ENCODE results near the gene NLRP8.
"Not testable (repeated sequence)": the region's sequence is repeated elsewhere in the genome, so short reads cannot be mapped to it uniquely, and the experiment has no call there.

NLRP8 gene

GRCh38 chr19:55930996-55931515 is 16.6 kb upstream of the NLRP8 start:
- no peak overlapping the region for H3K9ac ChIP-seq (ENCODE audit: low read length)
- H3K27me3 ChIP-seq (ENCODE audit: control insufficient read depth, insufficient read depth, low read length) = no peaks in the 10 kb centered on the region
- H3K27ac ChIP-seq (ENCODE audit: low read depth, low read length) = no peak overlapping the region
- no peak overlapping the region for H3K4me3 ChIP-seq (ENCODE audit: low read length)
- H3K4me1 ChIP-seq (ENCODE audit: control insufficient read depth, insufficient read depth, low read length) = no peaks in the 10 kb centered on the region
- no peaks in the 10 kb centered on the region for H3K36me3 ChIP-seq (ENCODE audit: control insufficient read depth, insufficient read depth, low read length)

- Histone ChIP-seq H3K4me1 (ENCODE audit: control insufficient read depth, insufficient read depth, low read length) (no peaks in the 10 kb centered on the region), H3K36me3 (ENCODE audit: control insufficient read depth, insufficient read depth, low read length) (no peaks in the 10 kb centered on the region), H3K27me3 (ENCODE audit: control insufficient read depth, insufficient read depth, low read length) (no peaks in the 10 kb centered on the region), H3K27ac (ENCODE audit: low read depth, low read length) (no peak within 1 kb of the TSS), H3K9ac (ENCODE audit: low read length) (no peak within 1 kb of the TSS), H3K4me3 (ENCODE audit: low read length) (no peak within 1 kb of the TSS)
Observed at GRCh38 chr19:55931936-55932386, 15.7 kb upstream of the NLRP8 start, which contains the start of gene NLRP13. NLRP13 (minus strand) TSS chr19:55932336; CDS start chr19:55932311, 25 bp downstream.

GRCh38 chr19:55935206-55935605 is 12.4 kb upstream of the NLRP8 start:
- H3K4me3 ChIP-seq (ENCODE audit: low read length) = no peak overlapping the region
- no peaks in the 10 kb centered on the region for H3K27me3 ChIP-seq (ENCODE audit: control insufficient read depth, insufficient read depth, low read length)
- no peaks in the 10 kb centered on the region for H3K4me1 ChIP-seq (ENCODE audit: control insufficient read depth, insufficient read depth, low read length)
- H3K36me3 ChIP-seq (ENCODE audit: control insufficient read depth, insufficient read depth, low read length) = no peaks in the 10 kb centered on the region
- no peak overlapping the region for H3K9ac ChIP-seq (ENCODE audit: low read length)
- H3K27ac ChIP-seq (ENCODE audit: low read depth, low read length) = no peak overlapping the region

GRCh38 chr19:55939206-55939605 is 8.4 kb upstream of the NLRP8 start:
- no peak overlapping the region for H3K27ac ChIP-seq (ENCODE audit: low read depth, low read length)

GRCh38 chr19:55940306-55940705 is 7.3 kb upstream of the NLRP8 start:
- Histone ChIP-seq H3K4me1 (ENCODE audit: control insufficient read depth, insufficient read depth, low read length) (no peaks in the 10 kb centered on the region), H3K9ac (ENCODE audit: low read length) (no peak overlapping the region), H3K27me3 (ENCODE audit: control insufficient read depth, insufficient read depth, low read length) (no peaks in the 10 kb centered on the region), H3K4me3 (ENCODE audit: low read length) (no peak overlapping the region), H3K27ac (ENCODE audit: low read depth, low read length) (no peak overlapping the region), H3K36me3 (ENCODE audit: control insufficient read depth, insufficient read depth, low read length) (no peaks in the 10 kb centered on the region)

More at GRCh38 chr19:55939206-55939605, 8.4 kb upstream of the NLRP8 start:
- Histone ChIP-seq H3K36me3 (ENCODE audit: control insufficient read depth, insufficient read depth, low read length) (no peaks in the 10 kb centered on the region), H3K4me3 (ENCODE audit: low read length) (no peak overlapping the region), H3K4me1 (ENCODE audit: control insufficient read depth, insufficient read depth, low read length) (no peaks in the 10 kb centered on the region), H3K27me3 (ENCODE audit: control insufficient read depth, insufficient read depth, low read length) (no peaks in the 10 kb centered on the region), H3K9ac (ENCODE audit: low read length) (no peak overlapping the region)

- H3K27ac ChIP-seq (ENCODE audit: low read depth, low read length); H3K9ac ChIP-seq (ENCODE audit: low read length); H3K4me1 ChIP-seq (ENCODE audit: control insufficient read depth, insufficient read depth, low read length); H3K36me3 ChIP-seq (ENCODE audit: control insufficient read depth, insufficient read depth, low read length); H3K4me3 ChIP-seq (ENCODE audit: low read length); H3K27me3 ChIP-seq (ENCODE audit: control insufficient read depth, insufficient read depth, low read length): not testable (repeated sequence)
Observed at GRCh38 chr19:55950566-55950965, 2.9 kb downstream of the NLRP8 start.

GRCh38 chr19:55956431-55956830 is 8.8 kb downstream of the NLRP8 start:
- no peak overlapping the region for H3K27ac ChIP-seq (ENCODE audit: low read depth, low read length)
- H3K9ac ChIP-seq (ENCODE audit: low read length) = no peak overlapping the region
- no peak overlapping the region for H3K4me3 ChIP-seq (ENCODE audit: low read length)
- H3K27me3 ChIP-seq (ENCODE audit: control insufficient read depth, insufficient read depth, low read length) = no peaks in the 10 kb centered on the region
- no peaks in the 10 kb centered on the region for H3K36me3 ChIP-seq (ENCODE audit: control insufficient read depth, insufficient read depth, low read length)
- H3K4me1 ChIP-seq (ENCODE audit: control insufficient read depth, insufficient read depth, low read length) = no peaks in the 10 kb centered on the region

GRCh38 chr19:55958356-55958755 is 10.7 kb downstream of the NLRP8 start:
- Histone ChIP-seq H3K36me3 (ENCODE audit: control insufficient read depth, insufficient read depth, low read length) (no peaks in the 10 kb centered on the region), H3K9ac (ENCODE audit: low read length) (no peak overlapping the region), H3K27me3 (ENCODE audit: control insufficient read depth, insufficient read depth, low read length) (no peaks in the 10 kb centered on the region), H3K4me1 (ENCODE audit: control insufficient read depth, insufficient read depth, low read length) (no peaks in the 10 kb centered on the region), H3K4me3 (ENCODE audit: low read length) (no peak overlapping the region), H3K27ac (ENCODE audit: low read depth, low read length) (no peak overlapping the region)

- Histone ChIP-seq H3K9ac (ENCODE audit: low read length) (no peak overlapping the region), H3K36me3 (ENCODE audit: control insufficient read depth, insufficient read depth, low read length) (no peaks in the 10 kb centered on the region), H3K27me3 (ENCODE audit: control insufficient read depth, insufficient read depth, low read length) (no peaks in the 10 kb centered on the region), H3K27ac (ENCODE audit: low read depth, low read length) (no peak overlapping the region), H3K4me1 (ENCODE audit: control insufficient read depth, insufficient read depth, low read length) (no peaks in the 10 kb centered on the region), H3K4me3 (ENCODE audit: low read length) (no peak overlapping the region)
Observed at GRCh38 chr19:55959996-55960675, 12.5 kb downstream of the NLRP8 start.

- Histone ChIP-seq H3K36me3 (ENCODE audit: control insufficient read depth, insufficient read depth, low read length) (no peaks in the 10 kb centered on the region), H3K9ac (ENCODE audit: low read length) (no peak overlapping the region)
Observed at GRCh38 chr19:55962186-55962585, 14.6 kb downstream of the NLRP8 start.

GRCh38 chr19:55973982-55974381 is 26.4 kb downstream of the NLRP8 start:
- Histone ChIP-seq H3K36me3 (ENCODE audit: control insufficient read depth, insufficient read depth, low read length) (no peaks in the 10 kb centered on the region), H3K4me1 (ENCODE audit: control insufficient read depth, insufficient read depth, low read length) (no peaks in the 10 kb centered on the region), H3K27me3 (ENCODE audit: control insufficient read depth, insufficient read depth, low read length) (no peaks in the 10 kb centered on the region), H3K4me3 (ENCODE audit: low read length) (no peak overlapping the region), H3K27ac (ENCODE audit: low read depth, low read length) (no peak overlapping the region), H3K9ac (ENCODE audit: low read length) (no peak overlapping the region)

More at GRCh38 chr19:55962186-55962585, 14.6 kb downstream of the NLRP8 start:
- Histone ChIP-seq H3K4me3 (ENCODE audit: low read length) (no peak overlapping the region), H3K27ac (ENCODE audit: low read depth, low read length) (no peak overlapping the region), H3K27me3 (ENCODE audit: control insufficient read depth, insufficient read depth, low read length) (no peaks in the 10 kb centered on the region), H3K4me1 (ENCODE audit: control insufficient read depth, insufficient read depth, low read length) (no peaks in the 10 kb centered on the region)

GRCh38 chr19:55980415-55980814 is 32.8 kb downstream of the NLRP8 start:
- Histone ChIP-seq H3K27ac (ENCODE audit: low read depth, low read length) (no peak overlapping the region), H3K9ac (ENCODE audit: low read length) (no peak overlapping the region), H3K4me1 (ENCODE audit: control insufficient read depth, insufficient read depth, low read length) (no peaks in the 10 kb centered on the region), H3K36me3 (ENCODE audit: control insufficient read depth, insufficient read depth, low read length) (no peaks in the 10 kb centered on the region), H3K4me3 (ENCODE audit: low read length) (no peak overlapping the region), H3K27me3 (ENCODE audit: control insufficient read depth, insufficient read depth, low read length) (no peaks in the 10 kb centered on the region)

- Histone ChIP-seq H3K4me3 (ENCODE audit: low read length) (no peak overlapping the region), H3K36me3 (ENCODE audit: control insufficient read depth, insufficient read depth, low read length) (no peaks in the 10 kb centered on the region), H3K27ac (ENCODE audit: low read depth, low read length) (no peak overlapping the region)
Observed at GRCh38 chr19:55985254-55985653, 37.6 kb downstream of the NLRP8 start.

More at GRCh38 chr19:55985254-55985653, 37.6 kb downstream of the NLRP8 start:
- Histone ChIP-seq H3K9ac (ENCODE audit: low read length) (no peak overlapping the region), H3K27me3 (ENCODE audit: control insufficient read depth, insufficient read depth, low read length) (no peaks in the 10 kb centered on the region), H3K4me1 (ENCODE audit: control insufficient read depth, insufficient read depth, low read length) (no peaks in the 10 kb centered on the region)
